HG02870 (cell line): ENCODE measurements around the gene KLHL7.
"Not testable (repeated sequence)": the region's sequence is repeated elsewhere in the genome, so short reads cannot be mapped to it uniquely, and the experiment has no call there.

Experiments used
- ATAC-seq: cut with Tn5 transposase; IDR thresholded peaks from one replicate; pipeline ENCODE4 v1.9.1; 2021; ENCODE audit warnings: mild to moderate bottlenecking, moderate library complexity; ENCODE audit not compliant: unreplicated experiment

KLHL7 gene

GRCh38 chr7:23181684-23182553 is 76.3 kb downstream of the KLHL7 start, which contains the start of gene NUP42:
Gene NUP42, plus strand, starts transcription at chr7:23182048. Its CDS starts 38 bp downstream, at chr7:23182086.
- peak; percentile 94 for ATAC-seq

- no peak for ATAC-seq
Measured at GRCh38 chr7:23183279-23184012, 77.9 kb downstream of the KLHL7 start.

GRCh38 chr7:23184291-23184690 is 78.7 kb downstream of the KLHL7 start:
- ATAC-seq: no peak

- no peak for ATAC-seq
Measured at GRCh38 chr7:23184709-23185359, 79.2 kb downstream of the KLHL7 start.

- no peak for ATAC-seq
Measured at GRCh38 chr7:23185980-23186379, 80.4 kb downstream of the KLHL7 start.

- ATAC-seq: no peak
Measured at GRCh38 chr7:23191022-23191421, 85.4 kb downstream of the KLHL7 start.

- ATAC-seq: not testable (repeated sequence)
Measured at GRCh38 chr7:23193650-23194227, 88.2 kb downstream of the KLHL7 start.

GRCh38 chr7:23196306-23196705 is 90.7 kb downstream of the KLHL7 start:
- no peak for ATAC-seq

GRCh38 chr7:23197745-23198144 is 92.2 kb downstream of the KLHL7 start:
- not testable (repeated sequence) for ATAC-seq

GRCh38 chr7:23200331-23200730 is 94.7 kb downstream of the KLHL7 start:
- no peak for ATAC-seq

- ATAC-seq: no peak
Measured at GRCh38 chr7:23204241-23204640, 98.7 kb downstream of the KLHL7 start.

GRCh38 chr7:23205577-23205908 is 100.0 kb downstream of the KLHL7 start:
- no peak for ATAC-seq

- peak; percentile 67 for ATAC-seq
Measured at GRCh38 chr7:23205909-23206767, 100.6 kb downstream of the KLHL7 start.

- no peak for ATAC-seq
Measured at GRCh38 chr7:23207021-23207420, 101.4 kb downstream of the KLHL7 start.

GRCh38 chr7:23207884-23208283 is 102.3 kb downstream of the KLHL7 start:
- ATAC-seq: no peak

- ATAC-seq: no peak
Measured at GRCh38 chr7:23208316-23208715, 102.7 kb downstream of the KLHL7 start.

GRCh38 chr7:23210506-23210905 is 104.9 kb downstream of the KLHL7 start:
- ATAC-seq: no peak

GRCh38 chr7:23211589-23211988 is 106.0 kb downstream of the KLHL7 start:
- ATAC-seq: no peak

- ATAC-seq: no peak
Measured at GRCh38 chr7:23212395-23212794, 106.8 kb downstream of the KLHL7 start.

- no peak for ATAC-seq
Measured at GRCh38 chr7:23212841-23213240, 107.3 kb downstream of the KLHL7 start.
